Thoracic aorta (tissue), 2 donors: ENCODE data around the gene CNN2. TPM values are rescaled to one million over a fixed set of nuclear protein-coding genes. Genes with fewer than 3 reads are reported as not detected.

ENCODE experiments used
- ATAC-seq: fragments of 150-250 bp; one replicate; pipeline ENCODE4 v1.8.0; 2017; ENCODE audit warnings: low read depth; ENCODE audit not compliant: insufficient number of reproducible peaks, low FRiP score
- DNase-seq: peaks from one replicate; pipeline ENCODE4 v3.0.0-alpha.2; 2020; ENCODE audit warnings: low spot score
- H3K27ac ChIP-seq, 2 donors: fragments of 200-600 bp; sonication (generic); 1 replicate in 1 of 2; 2 replicates in 1 of 2; pipeline ENCODE4 v1.5.1; 2016; ENCODE audit warnings: mild to moderate bottlenecking in 2 of 2, moderate library complexity in 2 of 2
- H3K27me3 ChIP-seq: fragments of 200-600 bp; sonication (generic); replicated peaks from 2 replicates; pipeline ENCODE4 v1.6.0; 2016; ENCODE audit warnings: mild to moderate bottlenecking; ENCODE audit not compliant: insufficient read depth
- H3K36me3 ChIP-seq: fragments of 200-600 bp; sonication (generic); one replicate; pipeline ENCODE4 v1.5.1; 2016
- H3K4me1 ChIP-seq, 2 donors: fragments of 200-600 bp; sonication (generic); 1 replicate in 1 of 2; 2 replicates in 1 of 2; pipeline versions ENCODE4 v1.5.1 to v1.6.0; 2016; ENCODE audit warnings: low read depth in 2 of 2, mild to moderate bottlenecking in 1 of 2; ENCODE audit not compliant: control insufficient read depth in 1 of 2
- H3K4me3 ChIP-seq: fragments of 200-600 bp; sonication (generic); 2 replicates; pipeline ENCODE4 v1.5.1; 2016; ENCODE audit warnings: mild to moderate bottlenecking
- H3K9me3 ChIP-seq: fragments of 200-600 bp; sonication (generic); 2 replicates; pipeline ENCODE4 v1.5.1; 2016
- CTCF ChIP-seq: fragments of 200-600 bp; sonication (generic); IDR thresholded peaks from one replicate; pipeline ENCODE4 v1.5.1; 2019; ENCODE audit warnings: antibody characterized with exemption
- total RNA-seq, 2 donors: library from RNA; depleted of rRNA; stranded (reverse); fragments of >200 nt; gene quantifications; one replicate each; pipeline versions ENCODE4 v1.1.0 to v1.2.3, GENCODE V29; 2016

Gene CNN2
- total RNA-seq, 2 donors from 2014 or later = 96.9 to 193 TPM

GRCh38 chr19:1004803-1005664 is 21.4 kb upstream of the CNN2 start:
- no peak for ATAC-seq
- no peaks in the 10 kb centered on the region for H3K9me3 ChIP-seq
- H3K4me3 ChIP-seq = no peak overlapping the region
- no peak for DNase-seq
- peaks cover 7% of the 10 kb centered on the region for H3K27me3 ChIP-seq
- H3K27ac ChIP-seq = no peak overlapping the region
- peaks cover 0 to 3% of the 10 kb centered on the region in 2 donors for H3K4me1 ChIP-seq
- no peak for TF ChIP-seq CTCF
- peaks cover 5% of the 10 kb centered on the region for H3K36me3 ChIP-seq

GRCh38 chr19:1006711-1007398 is 19.6 kb upstream of the CNN2 start:
- H3K9me3 ChIP-seq = no peaks in the 10 kb centered on the region
- no peaks in the 10 kb centered on the region for H3K4me1 ChIP-seq
- no peak overlapping the region for H3K27ac ChIP-seq
- DNase-seq (no peak), ATAC-seq (no peak)
- no peaks in the 10 kb centered on the region for H3K27me3 ChIP-seq
- no peak for TF ChIP-seq CTCF
- H3K36me3 ChIP-seq = peaks cover 21% of the 10 kb centered on the region
- H3K4me3 ChIP-seq = no peak overlapping the region

DNA sequence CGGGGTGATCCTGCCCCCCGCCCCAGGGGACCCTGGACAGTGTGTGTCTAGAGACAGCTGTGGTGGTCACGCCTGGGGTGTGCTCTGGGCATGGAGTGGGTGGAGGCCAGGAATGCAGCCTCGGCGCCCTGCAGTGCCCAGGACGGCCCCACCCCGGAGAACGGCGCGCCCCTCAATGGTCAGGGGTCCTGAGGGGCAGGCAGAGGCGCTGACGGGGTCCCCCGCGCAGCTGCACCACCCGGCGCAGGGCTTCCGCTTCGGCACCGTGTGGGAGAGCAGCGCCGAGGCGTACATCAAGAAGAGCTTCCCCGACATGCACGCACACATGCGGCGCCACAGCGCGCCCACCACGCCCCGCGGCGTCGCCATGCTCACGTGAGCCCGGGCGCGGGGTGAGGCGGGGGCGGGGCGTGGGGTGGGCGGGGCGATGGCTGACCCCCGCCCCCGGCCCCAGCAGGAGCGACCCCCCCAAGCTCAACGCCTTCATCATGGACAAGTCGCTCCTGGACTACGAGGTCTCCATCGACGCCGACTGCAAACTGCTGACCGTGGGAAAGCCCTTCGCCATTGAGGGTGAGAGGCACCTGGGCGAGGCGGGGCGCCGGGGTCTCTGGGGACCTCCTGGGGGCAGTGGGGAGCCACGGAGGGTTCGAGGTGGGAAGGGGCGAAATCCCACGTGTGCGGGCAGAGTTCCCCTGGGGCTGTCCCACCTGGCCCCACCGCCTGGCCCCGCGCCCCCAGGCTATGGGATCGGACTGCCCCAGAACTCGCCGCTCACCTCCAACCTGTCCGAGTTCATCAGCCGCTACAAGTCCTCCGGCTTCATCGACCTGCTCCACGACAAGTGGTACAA is 18.8 kb upstream of the CNN2 start:
- ATAC-seq = no peak
- H3K36me3 ChIP-seq = peaks cover 28% of the 10 kb centered on the region

DNA sequence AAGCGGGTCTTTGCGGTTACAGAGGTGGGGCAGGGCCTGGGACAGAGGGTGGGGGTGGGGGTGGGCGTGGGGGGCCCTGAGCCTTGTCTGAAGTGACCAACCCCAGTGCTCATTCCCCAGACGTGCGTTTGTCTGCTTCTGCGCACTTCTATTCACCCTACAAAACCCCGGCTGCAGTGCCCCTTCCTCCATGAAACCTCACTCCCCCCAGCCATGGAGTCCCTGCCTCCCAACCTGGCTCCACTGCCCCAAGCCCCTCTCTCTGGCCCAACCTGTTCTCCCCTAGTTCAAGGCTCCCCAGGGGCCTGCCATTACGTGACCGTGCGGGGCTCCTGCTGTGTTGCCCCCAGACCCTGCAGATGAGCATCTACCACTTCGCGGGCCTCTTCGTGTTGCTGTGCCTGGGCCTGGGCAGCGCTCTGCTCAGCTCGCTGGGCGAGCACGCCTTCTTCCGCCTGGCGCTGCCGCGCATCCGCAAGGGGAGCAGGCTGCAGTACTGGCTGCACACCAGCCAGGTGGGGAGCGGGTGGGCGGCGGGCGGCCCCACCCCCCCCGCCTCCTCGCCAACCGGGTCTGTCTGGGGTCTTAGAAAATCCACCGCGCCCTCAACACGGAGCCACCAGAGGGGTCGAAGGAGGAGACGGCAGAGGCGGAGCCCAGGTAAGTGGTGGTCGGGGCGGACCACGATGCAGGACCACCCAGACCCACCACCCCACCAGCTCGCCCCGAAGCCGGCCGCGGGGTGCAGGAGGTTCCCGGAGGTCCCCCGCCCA is 18.0 kb upstream of the CNN2 start:
- H3K4me1 ChIP-seq = no peaks in the 10 kb centered on the region
- DNase-seq = no peak
- no peak for TF ChIP-seq CTCF
- H3K9me3 ChIP-seq = no peaks in the 10 kb centered on the region
- no peak overlapping the region for H3K27ac ChIP-seq
- peaks cover 34% of the 10 kb centered on the region for H3K36me3 ChIP-seq
- no peak for ATAC-seq
- no peaks in the 10 kb centered on the region for H3K27me3 ChIP-seq
- no peak overlapping the region for H3K4me3 ChIP-seq

More for the DNA sequence above, 18.8 kb upstream of the CNN2 start:
- H3K9me3 ChIP-seq = no peaks in the 10 kb centered on the region
- H3K4me3 ChIP-seq = no peak overlapping the region
- H3K4me1 ChIP-seq = no peaks in the 10 kb centered on the region
- TF ChIP-seq CTCF = no peak
- no peak for DNase-seq
- H3K27me3 ChIP-seq = no peaks in the 10 kb centered on the region
- no peak overlapping the region for H3K27ac ChIP-seq
